Activated T-helper 1 cell treated with anti-CD3 and anti-CD28 coated beads, Interleukin-2, amount 50 U/mL, for 16 hours (primary cell): Measurements from ENCODE around the gene STON2.

Experiments
- DNase-seq, 2 donors: peaks; one replicate each; pipeline ENCODE4 v3.0.0-alpha.2; 2020; ENCODE audit warnings: low read depth in 1 of 2, low spot score in 1 of 2

STON2 gene

DNA sequence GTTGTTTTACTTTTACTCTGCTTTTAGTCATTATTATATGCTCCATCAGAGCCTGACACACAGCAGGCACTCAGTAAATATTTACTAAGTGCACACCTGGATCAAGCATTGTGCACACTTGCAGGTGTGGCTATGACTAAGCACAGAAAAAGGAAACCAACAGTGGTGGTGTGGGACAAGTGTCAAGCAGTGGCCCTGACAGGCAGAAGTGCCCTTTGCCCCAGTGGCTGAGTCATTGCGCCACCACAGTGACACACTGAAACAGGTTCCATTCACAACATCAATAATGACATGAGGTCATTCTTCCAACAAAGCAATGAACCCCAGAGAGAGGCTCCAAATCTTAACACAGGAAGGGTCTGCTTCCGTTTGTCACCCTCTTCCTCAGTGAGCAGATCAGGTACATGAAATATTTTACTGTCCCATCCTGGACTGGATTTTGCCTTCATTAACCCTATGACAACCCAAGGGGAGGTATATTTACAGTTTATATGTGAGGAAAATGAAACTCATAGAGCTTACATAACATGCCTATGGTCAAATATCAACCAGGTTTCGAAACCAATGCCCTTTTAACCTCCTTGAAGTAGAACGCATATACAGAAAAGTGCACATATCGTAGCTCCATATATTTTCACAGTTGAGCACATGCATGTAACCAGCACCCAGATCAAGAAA lies 96.7 kb downstream of the STON2 start:
- DNase-seq: no peak

DNA sequence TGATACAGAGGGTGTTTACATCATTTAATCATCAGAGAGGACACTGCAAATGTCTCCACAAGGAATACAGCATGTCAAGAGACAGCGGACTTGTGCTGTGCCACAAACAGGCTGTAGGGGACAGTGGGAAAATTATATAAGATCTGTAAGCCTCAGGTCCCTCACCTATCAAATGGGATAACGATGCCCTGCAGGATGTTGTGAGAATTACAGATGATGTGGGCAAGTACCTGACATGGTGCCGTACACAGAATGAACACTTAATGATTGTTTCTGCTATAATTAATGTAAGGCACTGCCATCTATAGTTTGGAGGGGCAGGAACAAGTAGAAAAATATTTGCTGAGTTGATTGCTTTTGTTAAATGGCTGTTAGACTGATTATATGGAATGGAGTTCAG lies 97.5 kb downstream of the STON2 start:
- DNase-seq: no peak

DNA sequence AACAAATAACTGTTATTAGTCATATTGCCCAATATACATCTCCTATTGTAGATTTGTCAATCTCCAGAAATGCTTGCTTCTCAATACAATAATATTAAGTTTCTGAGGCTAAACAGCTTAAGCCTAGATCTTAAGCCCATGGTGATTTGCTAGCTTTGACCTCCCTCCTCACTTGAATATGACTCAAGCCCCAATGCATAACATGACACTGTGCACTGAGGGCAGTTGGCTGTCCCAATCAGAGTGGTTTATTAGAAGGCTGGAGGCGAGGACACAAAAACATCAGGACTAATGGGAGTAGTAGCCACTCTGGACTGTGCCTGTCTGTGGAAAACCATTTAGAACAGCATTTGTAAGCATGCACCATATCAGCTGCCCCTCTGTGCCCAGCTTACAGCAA lies 98.3 kb downstream of the STON2 start:
- DNase-seq: no peak

DNA sequence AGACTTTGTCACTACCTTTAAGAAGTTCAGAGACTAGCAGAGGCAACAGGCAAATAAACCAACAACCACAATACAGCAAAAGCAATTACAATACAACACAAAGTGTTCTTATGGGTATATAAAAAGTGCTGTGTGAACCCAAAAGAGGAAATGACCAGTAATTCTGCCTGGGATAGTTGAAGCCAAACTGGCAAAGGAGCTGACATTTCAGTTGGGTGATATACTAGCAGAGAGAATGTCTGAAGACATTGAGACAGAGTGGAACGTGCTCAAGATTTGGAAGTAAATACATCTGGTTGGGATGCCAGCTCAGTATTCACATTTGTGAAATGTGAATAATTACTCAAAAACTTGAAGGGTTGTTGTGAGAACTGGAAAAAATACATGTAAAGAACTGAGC lies 98.8 kb downstream of the STON2 start:
- DNase-seq: no peak

DNA sequence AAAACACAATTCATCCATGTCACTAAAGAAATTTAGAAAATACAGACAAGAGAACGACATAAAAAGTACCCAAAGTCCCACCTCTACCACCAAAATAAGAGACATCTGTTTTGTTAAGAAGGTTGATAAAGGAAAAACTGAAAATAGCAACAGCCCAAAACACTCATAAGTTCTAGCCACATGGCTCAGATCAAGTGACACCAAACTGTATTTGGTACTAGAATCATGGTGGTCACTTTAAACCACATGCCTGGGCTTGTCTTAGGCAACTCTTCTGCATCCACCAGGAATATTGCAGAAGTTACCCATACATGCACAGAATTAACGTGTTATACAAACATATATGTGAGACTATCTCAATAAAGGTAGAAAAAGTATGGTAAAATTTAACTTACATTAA lies 101.2 kb downstream of the STON2 start:
- no peak for DNase-seq

DNA sequence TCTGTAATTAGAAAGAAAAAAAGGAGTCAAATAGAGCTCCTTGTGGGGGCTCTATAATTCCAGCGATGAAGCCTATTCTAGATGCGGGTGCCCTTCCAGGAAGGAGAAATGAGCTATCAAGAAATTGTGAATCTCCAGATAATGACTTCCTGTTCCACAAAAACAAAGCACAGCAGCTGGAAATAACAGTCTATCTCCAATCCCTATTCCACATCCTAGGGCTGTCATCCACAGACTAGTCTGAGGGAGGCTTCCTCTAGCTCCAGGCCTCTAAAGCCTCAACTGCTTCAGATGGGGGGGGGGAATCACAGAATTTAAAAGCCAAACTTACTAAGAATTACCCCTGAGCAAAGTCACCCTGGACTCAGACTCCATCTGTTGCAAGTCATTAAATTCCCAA lies 102.0 kb downstream of the STON2 start:
- DNase-seq: no peak

DNA sequence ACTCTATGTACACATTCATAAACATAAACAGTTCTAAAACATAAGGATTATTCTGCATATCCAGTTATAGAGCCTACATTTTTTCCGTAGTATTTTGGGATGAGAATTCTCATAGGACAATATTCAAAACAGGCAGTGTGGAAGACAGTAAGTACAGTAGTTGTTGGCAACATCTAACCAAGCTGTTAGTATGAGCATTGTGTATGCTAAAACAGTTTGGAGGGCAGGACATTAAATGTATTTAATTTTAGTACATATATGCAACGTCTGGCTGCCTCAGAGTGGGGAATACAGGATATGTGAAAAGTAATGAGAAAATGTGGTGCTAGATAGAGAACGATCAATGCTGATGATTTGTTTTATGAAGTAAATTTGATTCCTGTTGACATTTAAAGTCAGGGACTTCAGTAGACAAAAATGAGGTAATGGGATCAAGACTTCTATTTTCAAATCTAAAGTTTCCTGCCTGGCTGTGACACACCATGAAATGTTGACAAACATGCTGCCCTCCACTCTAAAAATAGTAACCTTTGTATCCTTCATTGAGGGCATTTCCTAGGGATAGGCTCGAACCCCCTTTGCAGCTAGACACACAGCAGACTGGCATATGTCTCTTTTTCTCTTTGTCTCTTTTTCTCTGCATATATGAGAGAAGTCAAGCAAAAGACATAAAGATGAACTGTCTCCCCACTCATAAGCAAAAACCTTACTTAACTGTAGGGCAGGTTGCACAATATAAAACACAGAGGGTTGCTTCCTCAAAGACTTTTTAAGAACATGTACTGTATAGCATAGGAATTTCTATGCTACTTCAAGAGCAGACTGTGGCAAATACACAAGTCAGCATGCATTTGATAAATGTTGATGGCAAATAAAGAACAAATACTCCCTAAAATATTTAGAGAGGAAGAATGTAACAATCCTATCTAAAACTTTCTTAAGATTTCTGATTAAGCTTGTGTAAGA lies 103.9 kb downstream of the STON2 start:
- DNase-seq: no peak

DNA sequence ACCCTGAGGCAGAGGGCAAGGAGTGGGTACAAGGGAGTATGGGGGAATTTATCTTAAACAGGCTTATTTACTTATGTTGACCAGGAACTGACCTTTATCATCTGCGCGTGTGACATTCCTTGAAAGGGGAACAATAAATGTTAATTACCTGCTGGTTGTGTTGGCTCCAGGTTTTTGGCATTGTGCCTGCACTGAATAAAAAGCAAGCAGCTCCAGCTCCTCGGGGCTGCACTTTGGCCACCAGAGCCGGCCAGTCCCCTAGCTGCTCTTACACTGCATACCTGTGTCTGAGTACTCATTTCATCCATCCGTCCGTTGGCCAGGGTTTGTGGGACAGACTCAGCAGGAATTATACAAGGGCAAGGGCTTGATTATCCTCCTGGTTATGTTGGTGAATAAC lies 110.6 kb downstream of the STON2 start:
- no peak for DNase-seq

DNA sequence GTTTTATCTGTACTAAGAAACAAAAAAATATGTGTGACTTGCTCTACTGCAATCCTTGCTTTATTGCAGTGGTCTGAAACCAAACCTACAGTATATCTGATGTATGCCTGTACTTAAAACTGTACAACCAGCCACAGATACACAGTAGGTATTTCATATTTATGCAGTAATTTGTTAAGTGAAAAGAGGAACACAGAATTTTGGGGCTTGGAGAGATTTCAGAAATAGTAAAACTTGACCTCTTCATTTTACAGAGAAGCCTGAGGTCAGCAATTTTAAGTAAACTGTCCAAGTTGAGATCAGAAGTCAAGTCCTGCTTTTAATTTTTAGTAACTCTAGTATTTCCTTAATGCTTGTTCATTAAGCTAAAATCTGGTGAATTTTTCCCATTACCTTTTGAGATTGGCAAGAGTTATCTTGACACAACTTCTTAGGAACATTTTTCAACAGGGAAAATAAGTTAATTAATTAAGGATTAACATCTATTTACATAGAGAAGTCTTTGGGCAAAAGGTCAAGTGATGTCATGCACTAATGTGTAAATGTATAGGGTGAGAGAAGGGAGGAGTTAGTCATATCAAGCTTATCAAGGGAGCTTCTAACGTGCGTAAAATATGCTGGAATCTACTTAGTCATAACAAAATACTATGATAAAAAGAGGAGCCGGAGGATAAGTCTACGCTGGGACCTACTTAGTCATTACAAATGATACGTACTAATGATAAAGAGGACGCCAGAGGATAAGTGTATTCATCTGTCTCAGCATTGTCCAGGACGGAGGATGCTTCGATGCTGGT lies 113.4 kb downstream of the STON2 start:
- DNase-seq: no peak

DNA sequence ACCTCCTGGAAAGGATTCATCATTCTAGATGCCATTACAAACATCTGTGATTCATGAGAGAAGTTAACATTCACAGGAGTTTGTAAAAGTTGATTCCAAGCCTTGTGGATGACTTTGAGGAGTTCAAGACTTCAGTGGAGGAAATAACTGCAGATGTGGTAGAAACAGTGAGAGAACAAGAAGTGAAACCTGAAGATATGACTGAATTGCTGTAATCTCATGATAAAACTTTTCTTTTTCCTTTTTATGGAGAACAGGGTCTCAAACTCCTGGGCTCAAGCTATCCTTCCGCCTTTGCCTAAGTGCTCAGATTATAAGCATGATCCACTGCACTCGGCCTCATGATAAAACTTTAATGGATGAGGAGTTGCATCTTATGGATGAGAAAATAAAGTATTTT lies 114.9 kb downstream of the STON2 start:
- DNase-seq: no peak

DNA sequence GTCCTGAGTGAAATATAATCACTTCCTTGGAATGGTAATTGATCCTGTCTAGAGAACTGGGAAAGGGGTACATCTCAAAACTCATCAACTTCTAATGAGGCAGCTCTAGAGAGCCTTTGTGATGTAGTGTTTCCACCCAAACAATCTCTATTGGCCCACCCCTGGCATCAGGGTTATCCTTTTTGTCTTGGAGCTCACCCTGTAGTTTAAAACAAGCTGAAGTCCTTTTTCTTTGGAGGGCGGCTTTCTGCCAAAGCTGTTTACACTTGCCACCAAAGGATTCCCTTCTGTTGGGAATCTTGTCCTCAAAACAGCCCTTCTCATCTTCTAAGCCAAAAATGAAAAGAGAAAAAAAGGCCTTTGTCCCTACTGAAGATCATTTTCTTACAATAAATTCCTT lies 118.8 kb downstream of the STON2 start:
- no peak for DNase-seq

DNA sequence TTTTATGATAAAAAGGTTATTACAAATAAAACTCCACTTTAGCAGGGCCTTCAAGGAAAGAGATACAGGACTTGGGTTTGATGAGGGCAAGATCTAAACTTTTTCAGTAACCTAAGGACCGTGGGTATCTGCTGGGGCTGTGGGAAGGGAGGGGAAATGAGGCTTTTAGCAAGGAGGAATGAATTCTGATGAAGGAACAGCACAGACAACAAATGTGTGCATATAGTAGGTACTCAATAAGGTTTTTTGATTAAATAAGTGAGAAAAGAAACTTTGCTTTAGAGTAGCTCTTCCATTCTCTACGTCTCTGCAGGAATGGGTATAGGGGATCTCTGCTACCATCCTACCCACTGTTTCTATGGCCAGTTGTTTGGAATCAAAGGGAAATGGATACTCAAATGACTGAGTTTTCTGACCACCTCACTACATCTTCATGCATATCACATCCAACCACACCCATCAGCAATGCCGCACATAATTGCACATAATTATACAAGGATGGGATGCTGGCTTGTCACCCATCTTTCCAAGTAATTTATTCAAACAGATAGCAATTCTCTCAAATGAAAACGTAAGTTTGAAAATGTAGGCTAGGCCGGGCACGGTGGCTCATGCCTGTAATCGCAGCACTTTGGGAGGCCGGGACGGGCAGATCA lies 119.9 kb downstream of the STON2 start:
- no peak for DNase-seq

DNA sequence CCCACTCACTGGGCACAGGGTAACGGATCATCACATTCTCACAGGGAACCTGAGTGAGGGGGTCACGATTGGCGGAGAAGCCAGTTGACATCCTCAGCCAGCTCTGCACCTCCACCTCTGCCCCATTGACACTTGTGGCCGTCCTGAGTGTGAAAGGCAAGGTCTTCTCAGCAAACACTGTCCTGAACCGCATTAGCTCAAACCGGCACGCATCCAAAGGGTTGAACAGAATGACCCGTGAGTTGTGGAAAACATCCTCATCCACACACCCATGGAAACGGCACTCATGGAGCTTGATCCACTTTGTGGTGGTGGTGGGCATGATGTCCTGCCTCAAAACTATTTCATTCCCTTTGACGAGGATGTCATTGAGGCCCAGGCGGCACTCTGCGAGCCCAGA lies 123.0 kb downstream of the STON2 start:
- no peak for DNase-seq

DNA sequence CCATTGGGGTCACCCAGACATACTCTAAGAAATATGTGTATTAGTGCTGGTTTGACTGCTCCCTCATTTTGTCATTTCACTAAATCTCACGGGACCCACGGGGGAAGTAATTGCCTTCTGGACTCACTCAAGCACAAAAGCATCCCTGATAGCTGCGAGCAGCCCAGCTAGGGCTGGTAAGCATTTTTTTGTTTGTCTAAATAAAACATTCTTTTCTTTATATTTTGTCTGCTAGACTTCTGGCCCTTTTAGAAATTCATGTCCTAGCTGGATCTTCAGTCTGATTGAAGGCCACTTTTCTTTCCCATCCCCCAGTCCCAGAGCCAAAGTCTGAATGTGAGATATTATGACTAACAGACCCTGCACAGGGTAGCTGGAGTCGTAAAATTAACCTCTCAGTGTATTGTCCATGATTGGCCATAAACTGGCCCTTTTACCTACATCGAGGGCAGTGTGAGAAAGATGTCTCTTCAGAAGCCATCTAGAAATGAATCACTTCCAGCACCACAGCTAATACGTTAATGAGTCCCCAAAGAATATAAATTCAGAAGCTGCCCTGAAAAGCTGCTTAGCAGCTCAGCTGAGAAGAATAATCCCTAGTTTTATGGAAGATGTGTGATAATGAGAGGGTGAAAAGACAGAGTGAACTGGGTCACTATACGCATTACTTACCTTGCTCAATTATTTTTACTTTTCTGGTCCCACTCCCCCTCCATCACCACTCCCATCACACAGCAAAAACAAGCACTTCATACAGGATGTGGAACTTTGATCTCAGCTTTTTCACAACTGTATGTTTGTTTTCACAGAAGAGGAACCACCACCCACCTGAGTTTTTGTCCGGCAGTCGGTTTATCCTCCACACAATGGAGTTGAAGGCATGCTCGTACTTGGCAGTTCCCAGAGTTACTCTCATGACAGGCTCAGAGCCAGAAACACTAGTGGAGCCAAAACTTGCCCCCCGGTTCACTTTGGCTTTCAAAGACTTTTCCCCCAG lies 123.8 kb downstream of the STON2 start:
- DNase-seq: no peak

DNA sequence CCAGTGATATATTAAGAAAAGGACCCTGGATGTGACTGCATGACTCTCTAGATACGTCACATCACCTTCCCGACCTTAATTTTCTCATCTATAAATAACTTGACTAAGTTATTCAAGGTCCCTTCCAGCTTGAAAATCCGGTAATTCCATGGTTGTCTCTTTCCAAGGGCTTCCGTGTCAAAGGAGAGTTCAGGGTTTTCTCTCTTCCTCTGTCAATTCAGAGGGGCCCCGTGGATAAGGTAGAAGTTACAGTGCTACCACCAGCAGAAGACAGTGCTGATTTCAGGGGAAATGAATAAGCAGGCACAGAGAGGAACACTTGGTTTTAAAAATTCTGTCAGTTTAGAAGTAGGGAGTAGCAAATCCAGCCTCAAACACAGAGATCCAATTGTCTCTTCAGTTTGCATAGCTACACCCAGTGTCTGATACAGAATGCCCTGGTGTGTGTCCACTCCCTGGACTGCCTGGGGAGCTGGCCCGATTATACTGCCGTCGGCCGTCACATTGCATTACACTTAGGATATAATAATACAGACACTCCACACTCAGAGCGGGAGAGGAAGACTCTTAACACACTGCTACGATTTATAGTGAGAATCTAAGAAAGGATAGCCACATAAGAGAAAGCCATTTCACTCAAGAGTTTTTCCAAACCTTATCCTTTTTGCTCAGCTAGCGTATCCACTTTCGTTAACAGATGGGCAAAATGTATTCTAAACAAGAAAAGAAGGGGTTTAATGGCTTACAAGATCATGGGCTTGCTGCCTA lies 124.6 kb downstream of the STON2 start:
- DNase-seq: no peak

DNA sequence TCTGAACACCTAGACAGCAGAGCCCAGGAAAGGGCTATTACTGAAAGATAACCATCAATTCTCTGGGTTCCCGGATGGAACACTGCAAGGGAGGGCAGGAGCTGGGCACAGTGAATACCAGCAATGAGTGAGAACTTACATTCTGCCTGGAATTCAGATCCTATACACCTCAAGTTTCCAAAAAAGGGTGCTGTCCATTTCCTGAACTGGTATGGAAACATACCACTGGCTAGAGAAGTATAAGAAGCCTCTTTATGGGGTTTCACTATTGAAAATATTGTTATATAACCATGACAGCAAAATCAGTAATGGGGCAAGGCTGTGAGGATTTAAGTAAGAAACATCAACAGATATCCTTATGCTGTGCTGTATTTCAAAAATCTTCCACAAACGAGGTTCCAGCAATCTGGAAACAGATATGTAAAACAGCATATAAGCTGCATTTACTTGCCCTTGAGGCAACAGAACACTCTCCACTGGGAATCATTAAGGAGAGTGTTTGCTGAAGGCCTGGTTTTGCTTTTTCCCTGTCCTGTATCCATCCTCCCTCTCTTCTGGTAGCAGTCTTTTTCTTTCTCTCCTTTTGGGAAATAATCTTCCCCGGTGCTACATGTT lies 126.1 kb downstream of the STON2 start:
- DNase-seq: no peak

DNA sequence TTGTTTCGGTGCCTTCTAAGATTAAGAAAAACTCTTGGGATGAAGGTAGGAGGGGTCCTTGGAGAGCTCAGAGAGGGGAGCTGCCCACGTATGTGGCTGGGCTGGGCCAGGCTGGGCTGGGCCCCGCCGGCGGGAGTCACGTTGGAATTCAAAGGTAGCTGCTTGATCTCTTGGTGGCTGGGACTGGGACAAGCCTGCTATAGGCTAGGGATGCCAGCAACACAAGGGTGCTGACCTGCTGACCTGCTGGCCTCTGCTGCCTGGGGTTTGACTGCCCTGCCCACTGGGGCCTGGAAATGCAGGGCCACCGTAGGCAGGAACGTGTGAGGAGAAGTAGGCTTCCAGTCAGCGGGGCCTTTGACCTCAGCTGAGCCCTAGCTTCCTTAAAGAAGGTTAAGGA lies 126.6 kb downstream of the STON2 start:
- no peak for DNase-seq

DNA sequence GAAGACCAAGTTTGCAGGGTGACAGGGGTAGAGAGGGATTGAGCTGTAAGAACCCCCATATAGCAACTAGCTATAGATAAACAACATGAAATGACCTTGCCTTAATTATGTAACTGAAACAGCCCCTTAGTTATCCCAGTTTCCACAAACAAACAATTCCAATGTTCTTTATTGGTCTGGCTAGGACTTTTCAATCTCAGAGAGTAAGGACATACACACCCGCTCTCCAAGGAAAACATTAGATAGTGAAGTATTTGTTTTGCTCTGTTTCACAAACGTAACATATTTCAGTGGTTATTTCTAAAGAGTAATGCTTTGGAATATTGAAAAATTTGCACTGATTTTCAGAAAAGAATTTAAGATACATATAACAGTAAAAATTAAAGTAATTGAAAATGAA lies 127.8 kb downstream of the STON2 start:
- DNase-seq: no peak

DNA sequence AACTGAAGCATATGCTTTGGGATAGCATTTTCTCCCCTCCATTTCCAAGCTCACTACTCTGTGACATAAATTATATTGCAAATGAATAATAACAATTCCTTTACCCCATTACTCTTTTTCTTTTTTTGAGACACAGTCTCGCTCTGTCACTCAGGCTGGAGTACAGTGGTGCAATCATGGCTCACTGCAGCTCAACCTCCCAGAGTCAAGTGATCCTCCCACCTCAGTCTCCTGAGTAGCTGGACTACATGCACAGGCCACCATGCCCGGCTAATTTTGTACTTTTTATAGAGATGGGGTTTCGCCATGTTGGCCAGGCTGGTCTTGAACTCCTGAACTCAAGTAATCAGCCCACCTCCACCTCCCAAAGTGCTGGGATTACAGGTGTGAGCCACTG lies 130.1 kb downstream of the STON2 start:
- no peak for DNase-seq
